Nephron (organoid): Measurements from ENCODE around the gene RIC8B.

ENCODE experiments used
- H3K27ac Mint-ChIP-seq, 3 experiments: 2 replicates each; pipeline ENCODE4 v1.8.0; 2020; ENCODE audit warnings: mixed read lengths in 3 of 3, mild to moderate bottlenecking in 2 of 3, moderate library complexity in 1 of 3
- H3K27me3 Mint-ChIP-seq: 2 replicates; pipeline ENCODE4 v1.8.0; 2021; ENCODE audit warnings: low read depth, mild to moderate bottlenecking, moderate library complexity, mixed read lengths
- H3K36me3 Mint-ChIP-seq: 2 replicates; pipeline ENCODE4 v1.8.0; 2020; ENCODE audit warnings: low read depth, mixed read lengths
- H3K4me1 Mint-ChIP-seq: 2 replicates; pipeline ENCODE4 v1.8.0; 2020; ENCODE audit warnings: mixed read lengths
- H3K4me3 Mint-ChIP-seq, 3 experiments: 2 replicates each; pipeline ENCODE4 v1.8.0; 2020; ENCODE audit warnings: mild to moderate bottlenecking in 3 of 3, mixed read lengths in 3 of 3, moderate library complexity in 2 of 3
- H3K9me3 Mint-ChIP-seq: 2 replicates; pipeline ENCODE4 v1.8.0; 2020; ENCODE audit warnings: mixed read lengths
- CTCF ChIP-seq, 3 experiments: fragments of 200-600 bp; sonication (generic); IDR thresholded peaks; one replicate each; pipeline ENCODE4 v1.5.0; 2021; ENCODE audit warnings: antibody characterized with exemption in 3 of 3; ENCODE audit not compliant: unreplicated experiment in 3 of 3

Gene RIC8B

GRCh38 chr12:106883426-106883825, 108.9 kb downstream of the RIC8B start:
- H3K9me3 Mint-ChIP-seq: no peaks in the 10 kb centered on the region
- H3K4me1 Mint-ChIP-seq: peaks cover 5% of the 10 kb centered on the region
- H3K27me3 Mint-ChIP-seq: no peaks in the 10 kb centered on the region
- no peak overlapping the region for H3K4me3 Mint-ChIP-seq
- no peak for TF ChIP-seq CTCF (IDR thresholded peaks at IDR 0.05; ENCODE audit: unreplicated experiment in 3 of 3)
- peaks cover 72% of the 10 kb centered on the region for H3K36me3 Mint-ChIP-seq
- no peak overlapping the region for H3K27ac Mint-ChIP-seq

- peaks cover 64% of the 10 kb centered on the region for H3K36me3 Mint-ChIP-seq
- peaks cover 5% of the 10 kb centered on the region for H3K4me1 Mint-ChIP-seq
- no peaks in the 10 kb centered on the region for H3K9me3 Mint-ChIP-seq
- no peak overlapping the region for H3K4me3 Mint-ChIP-seq
- no peaks in the 10 kb centered on the region for H3K27me3 Mint-ChIP-seq
- H3K27ac Mint-ChIP-seq: no peak overlapping the region
- no peak for TF ChIP-seq CTCF (IDR thresholded peaks at IDR 0.05; ENCODE audit: unreplicated experiment in 3 of 3)
Observed at GRCh38 chr12:106885026-106885425, 110.5 kb downstream of the RIC8B start.

- Mint-ChIP-seq H3K27ac (no peak overlapping the region), H3K27me3 (no peaks in the 10 kb centered on the region), H3K9me3 (no peaks in the 10 kb centered on the region), H3K36me3 (peaks cover 57% of the 10 kb centered on the region), H3K4me3 (no peak overlapping the region), H3K4me1 (peaks cover 5% of the 10 kb centered on the region)
- TF ChIP-seq CTCF (IDR thresholded peaks at IDR 0.05; ENCODE audit: unreplicated experiment in 3 of 3): no peak
Observed at GRCh38 chr12:106885541-106886249, 111.2 kb downstream of the RIC8B start.

GRCh38 chr12:106886932-106887331, 112.5 kb downstream of the RIC8B start:
- Mint-ChIP-seq H3K36me3 (peaks cover 45% of the 10 kb centered on the region), H3K4me3 (no peak overlapping the region), H3K27ac (no peak overlapping the region), H3K4me1 (no peaks in the 10 kb centered on the region), H3K27me3 (no peaks in the 10 kb centered on the region), H3K9me3 (no peaks in the 10 kb centered on the region)
- no peak for TF ChIP-seq CTCF (IDR thresholded peaks at IDR 0.05; ENCODE audit: unreplicated experiment in 3 of 3)

GRCh38 chr12:106888348-106888970, 114.0 kb downstream of the RIC8B start:
- Mint-ChIP-seq H3K27ac (no peak overlapping the region), H3K9me3 (no peaks in the 10 kb centered on the region), H3K36me3 (peaks cover 32% of the 10 kb centered on the region), H3K4me3 (no peak overlapping the region), H3K4me1 (no peaks in the 10 kb centered on the region), H3K27me3 (no peaks in the 10 kb centered on the region)
- no peak for TF ChIP-seq CTCF (IDR thresholded peaks at IDR 0.05; ENCODE audit: unreplicated experiment in 3 of 3)

- no peak overlapping the region for H3K4me3 Mint-ChIP-seq
- no peaks in the 10 kb centered on the region for H3K27me3 Mint-ChIP-seq
- H3K36me3 Mint-ChIP-seq: peaks cover 24% of the 10 kb centered on the region
- H3K9me3 Mint-ChIP-seq: no peaks in the 10 kb centered on the region
- H3K4me1 Mint-ChIP-seq: no peaks in the 10 kb centered on the region
- TF ChIP-seq CTCF (IDR thresholded peaks at IDR 0.05; ENCODE audit: unreplicated experiment in 3 of 3): no peak
- H3K27ac Mint-ChIP-seq: no peak overlapping the region
Observed at GRCh38 chr12:106889326-106889725, 114.8 kb downstream of the RIC8B start.
